ENCODE measurements around the gene TYMP. TPM values are rescaled to one million over a fixed set of nuclear protein-coding genes. Genes with fewer than 3 reads are reported as not detected.

The TYMP gene
- total and polyA plus RNA-seq, 2 of the 4 experiments (the other 2 are of a cell fraction): 0.18 to 0.74 TPM

GRCh38 chr22:50507991-50508884, 21.6 kb downstream of the TYMP start, which contains the start of gene NCAPH2 (continued):
- TF ChIP-seq RFX5 (IDR thresholded peaks at IDR 0.05; ENCODE audit: low read depth, low read length) (no peak), MAFK (IDR thresholded peaks at IDR 0.05; ENCODE audit: low read depth, low read length) (no peak), SMC3 (IDR thresholded peaks at IDR 0.05; ENCODE audit: low read depth, low read length) (no peak)

- intact Hi-C loops (cut with micrococcal nuclease) (no loop called here), in situ Hi-C loops (cut with MboI; ENCODE audit: low sequenced_read_pairs) (no loop called here), dilution Hi-C loops (cut with HindIII; ENCODE audit: low sequenced_read_pairs, unreplicated experiment) (no loop called here)
- Histone ChIP-seq H4K5ac (ENCODE audit: low read depth, low read length) (peak within 1 kb of the TSS; percentile 98), H3K79me1 (ENCODE audit: low read depth in 1 of 2, low read length in 2 of 2) (peaks cover 15 to 56% of the 10 kb centered on the region in 2 experiments), H3K4me2 (ENCODE audit: low read depth, low read length) (peak within 1 kb of the TSS; percentile 95), H3K14ac (replicated peaks; ENCODE audit: low read depth, low read length) (peak within 1 kb of the TSS; percentile 87), H3K36me3 (ENCODE audit: control insufficient read depth, insufficient read depth, low read length) (peaks cover 23% of the 10 kb centered on the region), H3K9me1 (ENCODE audit: insufficient read depth, low read length) (peaks cover 4% of the 10 kb centered on the region; the same call in 1 of the 2 replicates), H3K27ac (ENCODE audit: insufficient read depth, low read length) (peak within 1 kb of the TSS; percentile 95), H4K91ac (ENCODE audit: insufficient read depth, low read depth, low read length) (peak within 1 kb of the TSS; percentile 86), H3K56ac (ENCODE audit: extremely low read depth, insufficient read depth, low read length) (peak within 1 kb of the TSS; percentile 81), H3K4me3 (ENCODE audit: insufficient read depth, low read depth, low read length) (peak within 1 kb of the TSS; percentile 100), H2BK5ac (ENCODE audit: low read depth, low read length, poor library complexity, severe bottlenecking) (peak within 1 kb of the TSS; percentile 92), H3K18ac (ENCODE audit: low read depth, low read length) (peak within 1 kb of the TSS; percentile 81; the same call in 1 of the 2 replicates), H2BK20ac (ENCODE audit: low read depth, low read length) (no peak within 1 kb of the TSS), H3K4me1 (ENCODE audit: control insufficient read depth, insufficient read depth, low read length) (peaks cover 4% of the 10 kb centered on the region), H3K27me3 (ENCODE audit: control insufficient read depth, insufficient read depth, low read length) (no peaks in the 10 kb centered on the region), H3K9me3 (ENCODE audit: control insufficient read depth, insufficient read depth, low read length) (no peaks in the 10 kb centered on the region), H2AK5ac (ENCODE audit: low read depth, low read length) (peak within 1 kb of the TSS; percentile 97), H2AK9ac (replicated peaks; ENCODE audit: low read depth, low read length, poor library complexity) (peak within 1 kb of the TSS; percentile 100), H4K20me1 (ENCODE audit: insufficient read depth, low read length) (no peaks in the 10 kb centered on the region; the same call in 1 of the 2 replicates), H3K4ac (ENCODE audit: low read depth, low read length) (peak within 1 kb of the TSS; percentile 97), H4K8ac (ENCODE audit: low read depth in 2 of 2, low read length in 2 of 2) (peak within 1 kb of the TSS; percentile 90 to 96), H3K23ac (ENCODE audit: low read depth, low read length) (peak within 1 kb of the TSS; percentile 73), H2BK15ac (ENCODE audit: low read depth, low read length) (peak within 1 kb of the TSS; percentile 0; the same call in 1 of the 3 replicates), H2BK120ac (ENCODE audit: low read depth, low read length) (peak within 1 kb of the TSS; percentile 73), H2AFZ (replicated peaks; ENCODE audit: low read length, poor library complexity) (peak within 1 kb of the TSS; percentile 99), H3K9ac (ENCODE audit: low read depth, low read length) (peak within 1 kb of the TSS; percentile 98)
- no TSS peak for BruUV-seq (replicated peaks)
- POLR2A ChIA-PET (ENCODE audit: unreplicated experiment): interaction anchor here (0.6 to 0.9 kb wide), 3 partner anchors 14 to 85 kb away, joined by 3 to 4 read pairs (median 3); partner anchors contain the start of gene SCO2
- TF ChIP-seq MXI1 (IDR thresholded peaks at IDR 0.05; ENCODE audit: borderline replicate concordance, low read depth, low read length) (peak; percentile 72; the same call in 1 of the 2 replicates), CEBPB (IDR thresholded peaks at IDR 0.05; ENCODE audit: low read depth, low read length) (no peak), NFE2L2 (IDR thresholded peaks at IDR 0.05; ENCODE audit: low read depth, low read length) (no peak), FOS (IDR thresholded peaks at IDR 0.05; ENCODE audit: low read depth, low read length) (no peak), MAZ (IDR thresholded peaks at IDR 0.05; ENCODE audit: borderline replicate concordance, low read depth, low read length) (peak; percentile 31; the same call in 1 of the 2 replicates), SMC3 (IDR thresholded peaks at IDR 0.05; ENCODE audit: low read depth, low read length) (no peak), MAFK (IDR thresholded peaks at IDR 0.05; ENCODE audit: low read depth, low read length) (no peak), ELK1 (IDR thresholded peaks at IDR 0.05; ENCODE audit: borderline replicate concordance, low read depth, low read length) (no peak), POLR2A (IDR thresholded peaks at IDR 0.05; ENCODE audit: low read depth, low read length) (peak; percentile 69), RAD21 (IDR thresholded peaks at IDR 0.05; ENCODE audit: low read length) (no peak)
- peak; percentile 90 for ATAC-seq (ENCODE audit: low read depth)
- WGBS, 2 experiments (ENCODE audit: extremely low coverage in 2 of 2, insufficient read length in 1 of 2): 0% methylated on average over 5 of the region's 62 CpGs; no CpG with 5 or more reads in 1 of the 2 experiments
- no peak for DNase-seq
- CTCF ChIA-PET: interaction anchor here (0.6 to 1.5 kb wide), 3 partner anchors 9 to 56 kb away, joined by 3 to 6 read pairs (median 3); partner anchors contain the start of gene SCO2
Measured at GRCh38 chr22:50507421-50507990, 22.3 kb downstream of the TYMP start, which contains the start of gene LMF2. TSS of gene LMF2 (minus strand) at chr22:50507702. CDS start at chr22:50507675, 27 bp downstream.
